NCI-H2171 (cell line): ENCODE results near the gene PCLAF.
"Not testable (repeated sequence)": the region's sequence is repeated elsewhere in the genome, so short reads cannot be mapped to it uniquely, and the experiment has no call there.

Experiments used
- DNase-seq: peaks from one replicate; lab custom pipeline; 2025; lab: John Stamatoyannopoulos, UW

Gene PCLAF

DNA sequence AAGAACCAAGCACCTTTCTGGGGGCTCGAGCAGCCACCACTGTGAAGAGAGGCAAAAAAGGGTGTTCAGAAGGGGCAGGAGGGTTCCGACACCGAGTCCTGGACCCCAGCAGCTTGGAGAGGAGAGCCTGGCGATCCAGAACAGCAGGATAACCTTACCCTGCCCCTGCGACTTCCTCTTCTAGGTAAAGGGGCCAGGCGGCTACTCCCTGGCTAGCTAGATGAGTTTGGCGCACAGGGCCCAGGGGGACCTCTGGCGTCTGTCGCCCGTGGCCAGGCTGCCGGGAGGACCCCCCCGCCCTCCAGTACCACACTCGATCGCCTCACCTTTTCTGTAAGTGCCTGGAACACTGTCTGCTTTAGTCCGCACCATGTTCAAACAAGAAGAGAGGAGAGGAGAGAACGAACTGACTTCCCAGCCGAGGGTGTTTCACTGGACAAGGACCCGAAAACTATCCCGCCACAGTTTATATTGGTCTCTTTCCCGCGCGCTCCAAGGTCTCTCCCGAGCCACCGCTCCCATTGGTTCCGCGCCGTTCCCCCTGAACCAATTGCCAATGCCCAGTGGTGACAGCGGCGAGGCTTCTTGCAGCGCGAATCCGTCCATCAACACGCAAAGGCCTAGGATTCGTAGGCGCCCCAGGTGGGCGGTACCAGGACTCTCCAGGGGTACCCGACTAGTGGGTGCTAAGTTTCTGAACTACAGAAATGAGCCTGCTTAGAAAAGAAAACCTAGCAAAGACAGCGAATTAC lies at the start of gene PCLAF:
Gene PCLAF, minus strand, starts transcription at position 442 of the 752 bp plus-strand sequence. Its CDS starts 70 bp downstream, at position 372.
- DNase-seq: peak; percentile 96

DNA sequence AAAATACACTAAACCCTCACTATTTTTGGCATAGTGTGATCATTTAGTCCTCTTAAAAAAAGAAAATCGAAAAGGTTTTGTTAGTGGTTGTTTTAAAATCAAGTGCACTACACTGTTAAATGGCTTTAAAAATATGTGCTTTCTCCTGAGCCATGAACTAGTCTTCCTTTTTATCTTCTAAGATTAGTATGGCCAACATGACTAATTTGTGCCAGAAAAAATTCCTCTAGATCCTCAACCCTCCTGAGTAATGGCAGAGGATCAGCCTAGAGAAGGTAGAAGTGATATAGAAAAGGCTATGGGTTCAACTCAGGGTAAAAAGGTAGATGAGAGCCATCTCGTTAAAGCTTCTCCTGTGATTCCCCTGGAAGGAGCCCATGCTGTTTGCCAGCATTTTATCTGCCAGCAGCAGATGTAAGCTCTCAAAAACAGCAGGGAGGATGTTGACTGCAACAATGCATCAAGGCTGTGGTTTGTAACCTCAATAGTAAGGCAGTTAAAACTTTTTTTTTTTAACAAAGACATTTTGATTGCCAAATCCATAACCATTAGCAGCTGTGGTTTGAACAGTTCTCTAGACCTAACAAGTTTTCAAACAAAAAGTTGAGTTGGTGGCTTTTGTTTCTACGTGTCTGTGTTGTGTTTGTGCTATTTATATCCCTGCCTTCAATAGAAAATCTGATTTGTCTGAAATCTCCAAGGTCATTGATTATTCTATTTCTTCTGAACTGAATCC lies 48.9 kb upstream of the PCLAF start:
- peak; percentile 19 for DNase-seq

- no peak for DNase-seq
Measured at GRCh38 chr15:64429448-64429847, 48.2 kb upstream of the PCLAF start.

GRCh38 chr15:64426845-64427465 lies 45.7 kb upstream of the PCLAF start:
- peak; percentile 9 for DNase-seq

DNA sequence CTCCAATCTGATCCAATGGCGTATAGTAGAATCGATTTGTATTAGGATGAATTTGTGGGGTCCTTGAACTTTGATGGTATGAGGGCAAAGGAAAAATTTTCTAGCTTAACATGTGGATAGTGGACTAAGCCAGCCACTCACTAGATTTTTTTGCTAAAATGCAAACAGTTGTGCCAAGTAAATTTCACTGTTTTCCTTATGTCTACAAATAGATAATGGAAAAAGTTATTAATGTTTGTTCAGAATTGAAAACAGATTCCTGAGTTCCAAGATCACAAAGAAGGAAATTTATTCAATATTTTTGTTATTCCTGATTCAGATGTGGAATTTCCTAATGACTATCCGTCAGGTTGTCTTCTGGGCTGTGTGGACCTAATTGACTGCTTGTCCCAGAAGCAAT lies 44.0 kb upstream of the PCLAF start:
- no peak for DNase-seq

- DNase-seq: no peak
Measured at GRCh38 chr15:64423970-64424369, 42.7 kb upstream of the PCLAF start.

DNA sequence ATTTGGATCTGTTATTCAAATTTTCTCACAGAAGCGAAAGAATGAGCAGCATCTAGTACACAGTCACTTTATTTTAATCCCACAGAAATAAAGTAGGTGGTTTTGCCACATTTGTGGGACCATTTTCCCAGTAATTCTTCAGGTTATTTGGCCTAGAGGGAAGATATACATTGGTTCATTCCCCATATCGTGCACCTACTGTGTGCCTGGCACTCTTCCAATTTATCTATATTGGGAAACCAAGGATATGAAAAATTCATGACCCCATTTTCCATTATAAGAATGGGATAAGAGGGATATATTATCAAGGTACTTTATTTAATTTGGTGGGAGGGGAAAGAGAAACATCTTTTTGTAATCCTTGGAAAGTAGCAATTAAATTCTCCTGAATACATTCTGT lies 41.5 kb upstream of the PCLAF start:
- no peak for DNase-seq

DNA sequence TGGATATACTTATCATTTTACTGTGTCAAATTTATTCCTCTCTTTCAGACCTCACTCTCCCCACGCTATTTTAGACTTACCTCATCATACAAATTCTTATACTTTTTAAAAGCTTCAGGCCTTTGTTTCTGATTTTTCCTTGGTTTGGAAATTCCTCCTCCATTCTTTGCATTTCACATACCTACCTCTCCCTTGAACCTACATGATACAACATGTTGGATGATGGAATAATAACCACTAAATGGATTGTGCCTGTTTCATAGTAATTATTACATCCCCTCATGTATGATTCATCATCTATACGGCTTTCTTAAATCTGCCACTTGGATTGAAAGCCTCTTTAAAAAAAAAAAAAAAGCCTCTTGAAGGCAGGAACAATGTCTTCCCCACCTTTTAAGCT lies 31.0 kb upstream of the PCLAF start:
- no peak for DNase-seq

GRCh38 chr15:64400583-64400982 lies 19.3 kb upstream of the PCLAF start:
- no peak for DNase-seq

DNA sequence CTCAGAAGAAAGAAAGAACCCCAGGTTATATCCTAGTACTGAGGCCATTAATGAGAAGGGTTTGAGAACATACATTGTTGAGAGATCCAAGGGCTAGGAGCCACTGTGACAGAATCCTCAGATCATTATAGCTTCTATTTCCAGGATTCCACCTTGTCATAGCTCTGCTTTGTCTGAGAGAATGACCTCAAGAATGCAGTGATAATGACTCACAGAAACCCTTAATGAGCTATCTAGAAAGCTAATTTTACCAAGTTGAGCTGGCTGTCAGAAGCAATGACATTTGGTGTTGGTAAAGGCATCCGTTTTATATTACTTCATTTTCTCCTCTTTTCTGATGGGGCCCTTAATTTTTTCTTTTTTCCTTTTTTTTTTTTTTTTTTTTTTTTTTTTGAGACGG lies 17.3 kb upstream of the PCLAF start:
- no peak for DNase-seq

DNA sequence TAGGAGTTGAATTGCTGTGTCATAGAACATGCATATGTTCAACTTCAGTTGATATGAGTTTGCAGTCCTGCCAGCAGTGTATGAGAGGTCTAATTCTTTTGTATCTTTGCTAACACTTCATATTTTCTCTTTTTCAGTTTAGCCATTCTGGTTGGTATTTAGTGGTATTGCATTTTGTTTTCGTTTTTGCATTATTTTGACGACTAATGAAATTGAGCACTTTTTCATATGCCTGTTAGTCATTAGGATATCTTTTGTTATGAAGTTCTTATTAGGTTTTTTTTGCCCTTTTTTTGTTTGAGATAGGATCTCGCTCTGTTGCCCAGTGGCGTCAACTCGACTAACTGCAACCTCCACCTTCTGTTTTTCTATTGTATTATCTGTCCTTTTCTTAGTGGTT lies 15.5 kb upstream of the PCLAF start:
- no peak for DNase-seq

DNA sequence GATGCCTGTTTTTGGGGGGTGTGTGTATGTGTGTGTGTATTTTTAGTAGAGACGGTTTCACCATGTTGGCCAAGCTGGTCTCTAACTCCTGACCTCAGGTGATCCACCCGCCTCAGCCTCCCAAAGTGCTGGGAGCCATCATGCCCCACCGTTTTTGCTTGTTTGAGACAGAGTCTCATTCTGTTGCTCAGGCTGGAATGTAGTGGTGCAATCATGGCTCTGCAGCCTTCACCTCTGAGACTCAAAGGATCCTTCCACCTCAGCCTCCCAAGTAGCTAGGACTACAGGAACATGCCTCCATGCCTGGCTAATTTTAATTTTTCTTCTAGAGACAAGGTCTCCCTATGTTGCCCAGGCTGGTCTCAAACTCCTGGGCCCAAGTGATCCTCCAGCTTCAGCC lies 11.2 kb upstream of the PCLAF start:
- DNase-seq: not testable (repeated sequence)

GRCh38 chr15:64389036-64389435 lies 7.8 kb upstream of the PCLAF start:
- no peak for DNase-seq

DNA sequence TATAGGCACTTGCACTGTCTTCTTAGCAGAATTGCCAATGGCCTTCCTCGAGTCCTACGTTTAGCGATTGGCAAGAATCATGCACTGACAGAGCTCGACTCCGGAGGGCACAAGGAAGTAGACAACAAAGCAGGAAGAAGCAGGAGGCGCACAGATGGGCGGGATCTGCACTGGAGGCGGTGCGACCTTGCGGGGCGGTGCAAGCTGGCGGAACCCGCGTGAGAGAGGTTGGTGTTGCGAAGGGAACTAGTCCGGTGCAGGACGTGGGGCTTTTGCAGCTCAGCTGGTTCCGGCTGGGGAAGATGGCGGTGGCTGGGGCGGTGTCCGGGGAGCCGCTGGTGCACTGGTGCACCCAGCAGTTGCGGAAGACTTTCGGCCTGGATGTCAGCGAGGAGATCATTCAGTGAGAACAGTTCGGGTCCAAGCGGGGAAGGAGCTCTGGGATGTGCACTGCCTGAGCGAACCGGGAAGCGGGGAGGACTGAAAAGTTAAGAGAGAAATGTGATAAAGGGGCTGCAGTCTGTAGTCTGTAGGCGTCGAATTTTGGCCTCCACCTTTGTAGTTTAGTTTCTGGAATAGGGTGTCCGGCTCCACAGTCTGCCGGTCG lies 6.4 kb upstream of the PCLAF start, which contains the start of gene TRIP4:
Gene TRIP4, plus strand, starts transcription at position 275 of the 607 bp plus-strand sequence. Its CDS starts 28 bp downstream, at position 303.
- peak; percentile 97 for DNase-seq

- no peak for DNase-seq
Measured at GRCh38 chr15:64386291-64386690, 5.0 kb upstream of the PCLAF start.

DNA sequence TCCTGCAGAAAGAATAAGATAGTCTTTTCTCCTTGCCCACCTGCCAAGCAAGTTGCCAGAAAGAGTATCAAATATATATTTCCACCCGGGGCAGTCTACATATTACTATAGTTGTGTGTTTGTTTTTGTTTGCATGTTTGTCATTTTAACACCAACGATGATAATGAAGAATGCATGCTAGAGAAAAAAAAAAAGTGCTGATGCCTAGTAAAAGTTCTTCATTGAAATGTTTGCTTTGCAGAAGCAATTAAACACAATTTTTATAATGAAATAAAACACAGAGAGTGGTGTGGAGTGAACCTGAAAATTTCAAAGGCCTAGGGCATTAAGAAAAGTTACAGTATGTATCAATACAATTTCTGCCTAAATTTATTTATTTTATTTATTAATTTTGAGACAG lies 2.5 kb upstream of the PCLAF start:
- no peak for DNase-seq

DNA sequence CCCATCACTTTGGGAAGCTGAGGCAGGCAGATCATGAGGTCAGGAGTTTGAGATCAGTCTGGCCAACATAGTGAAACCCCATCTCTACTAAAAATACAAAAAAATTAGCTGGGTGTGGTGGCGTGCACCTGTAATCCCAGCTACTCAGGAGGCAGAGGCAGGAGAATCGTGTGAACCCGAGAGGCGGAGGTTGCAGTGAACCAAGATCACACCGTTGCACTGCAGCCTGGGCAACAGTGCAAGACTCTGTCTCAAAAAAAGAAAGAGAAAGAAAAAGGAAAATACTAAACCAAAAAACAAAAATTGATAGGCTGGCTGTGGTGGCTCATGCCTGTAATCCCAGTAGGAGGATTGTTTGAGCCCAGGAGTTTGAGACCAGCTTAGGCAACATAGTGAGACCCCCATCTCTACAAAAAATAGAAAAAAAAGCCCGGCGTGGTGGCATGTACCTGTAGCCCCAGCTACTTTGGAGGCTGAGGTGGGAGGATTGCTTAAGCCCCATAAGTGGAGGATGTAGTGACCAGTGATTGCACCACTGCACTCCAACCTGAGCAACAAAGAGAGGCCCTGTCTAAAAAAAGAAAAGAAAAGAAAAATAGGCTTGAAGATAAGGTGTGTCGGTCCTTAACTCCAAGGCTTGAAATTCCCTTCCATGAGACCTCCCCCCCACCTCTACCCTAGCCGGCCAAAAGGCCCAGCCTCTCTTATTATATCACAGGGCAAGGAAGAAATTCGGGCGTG lies 941 bp downstream of the PCLAF start:
- DNase-seq: not testable (repeated sequence)

GRCh38 chr15:64379216-64379960 lies 1.9 kb downstream of the PCLAF start:
- DNase-seq: peak; percentile 43

- no peak for DNase-seq
Measured at GRCh38 chr15:64373360-64373759, 7.9 kb downstream of the PCLAF start.

- not testable (repeated sequence) for DNase-seq
Measured at GRCh38 chr15:64371383-64371782, 9.9 kb downstream of the PCLAF start.

DNA sequence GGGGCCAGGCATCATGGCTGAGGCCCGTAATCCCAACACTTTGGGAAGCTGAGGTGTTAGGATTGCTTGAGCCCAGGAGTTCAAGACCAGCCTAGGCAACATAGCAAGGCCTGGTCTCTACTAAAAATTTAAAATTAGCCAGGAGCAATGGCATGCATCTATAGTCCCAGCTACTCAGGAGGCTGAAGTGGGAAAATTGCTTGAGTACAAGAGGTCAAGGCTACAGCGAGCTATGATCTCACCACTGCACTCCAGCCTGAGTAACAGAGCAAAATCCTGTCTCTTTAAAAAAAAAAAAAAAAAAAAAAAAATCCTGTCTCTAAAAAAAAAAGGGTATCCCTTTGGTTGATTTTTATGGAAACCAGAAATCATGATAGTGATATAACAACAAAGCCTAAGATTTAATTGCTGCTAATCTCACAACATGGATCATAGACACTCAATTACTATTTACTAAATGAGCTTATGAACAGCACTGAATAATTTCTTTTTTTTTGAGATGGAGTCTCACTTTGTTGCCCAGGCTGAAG lies 12.1 kb downstream of the PCLAF start:
- no peak for DNase-seq
